ENCODE measurements around the gene PPFIBP1.

PPFIBP1 gene

DNA sequence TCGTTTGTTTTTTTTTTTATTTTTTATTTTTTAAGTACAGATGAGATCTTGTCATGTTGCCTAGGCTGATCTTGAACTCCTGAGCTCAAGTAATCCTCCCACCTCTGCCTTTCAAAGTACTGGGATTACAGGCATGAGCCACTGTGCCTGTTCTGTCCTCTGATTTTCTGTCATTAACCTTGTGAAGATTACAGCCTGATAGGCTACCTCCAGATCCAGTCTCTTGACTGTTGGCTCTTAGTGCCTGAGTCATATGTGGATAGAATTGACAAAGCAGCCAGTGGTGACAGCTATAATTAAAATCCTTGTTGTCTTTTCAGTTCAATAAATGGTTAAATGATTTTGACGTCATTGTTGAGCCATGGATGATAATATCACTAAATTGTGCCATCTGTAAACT lies 151.0 kb downstream of the PPFIBP1 start:
- DNase-seq (ENCODE audit: low read depth in 1 of 2, low spot score in 1 of 2): no peak
- Histone ChIP-seq H3K27me3 (ENCODE audit: insufficient read depth, poor library complexity, severe bottlenecking) (no peaks in the 10 kb centered on the region), H3K4me3 (replicated peaks; ENCODE audit: insufficient read depth, low read length) (no peak overlapping the region), H3K27ac (replicated peaks) (no peak overlapping the region)
- TF ChIP-seq CTCF (IDR thresholded peaks at IDR 0.05; ENCODE audit: insufficient read depth, low read length): no peak
- TF ChIP-seq GABPA (IDR thresholded peaks at IDR 0.05; ENCODE audit: low read depth): no peak
- TF ChIP-seq SPI1 (IDR thresholded peaks at IDR 0.05; ENCODE audit: borderline replicate concordance, low read depth): no peak
- TF ChIP-seq POLR2AphosphoS5 (IDR thresholded peaks at IDR 0.05; ENCODE audit: low read depth): no peak
- no peak for TF ChIP-seq REST (IDR thresholded peaks at IDR 0.05; ENCODE audit: insufficient replicate concordance, low read depth)

DNA sequence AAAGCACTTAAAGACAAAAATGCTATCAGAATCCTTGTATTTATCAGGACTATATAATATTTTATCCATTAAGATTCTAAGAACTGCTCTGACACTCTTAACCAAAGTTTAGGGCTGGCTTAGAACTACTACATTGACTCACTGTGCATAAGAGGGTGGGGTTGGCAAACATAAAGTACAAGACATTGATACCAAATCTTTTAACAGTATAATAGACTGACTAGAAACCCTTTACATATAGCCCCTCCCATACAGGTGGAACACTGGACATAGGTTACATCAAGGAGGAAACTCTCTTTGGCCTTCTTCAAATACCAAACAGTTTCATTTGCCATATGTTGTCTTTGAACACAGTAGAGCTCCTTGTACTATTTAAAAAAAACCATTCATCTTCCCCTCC lies 156.6 kb downstream of the PPFIBP1 start:
- DNase-seq (ENCODE audit: low read depth in 1 of 2, low spot score in 1 of 2): no peak
- Histone ChIP-seq H3K27me3 (ENCODE audit: insufficient read depth, poor library complexity, severe bottlenecking) (no peaks in the 10 kb centered on the region), H3K27ac (replicated peaks) (no peak overlapping the region), H3K4me3 (replicated peaks; ENCODE audit: insufficient read depth, low read length) (no peak overlapping the region)
- TF ChIP-seq POLR2AphosphoS5 (IDR thresholded peaks at IDR 0.05; ENCODE audit: low read depth) (no peak), REST (IDR thresholded peaks at IDR 0.05; ENCODE audit: insufficient replicate concordance, low read depth) (no peak), GABPA (IDR thresholded peaks at IDR 0.05; ENCODE audit: low read depth) (no peak), SPI1 (IDR thresholded peaks at IDR 0.05; ENCODE audit: borderline replicate concordance, low read depth) (no peak), CTCF (IDR thresholded peaks at IDR 0.05; ENCODE audit: insufficient read depth, low read length) (no peak)

GRCh38 chr12:27682534-27682933 lies 158.5 kb downstream of the PPFIBP1 start:
- H3K27ac ChIP-seq (replicated peaks): no peak overlapping the region
- no peak for DNase-seq (ENCODE audit: low read depth in 1 of 2, low spot score in 1 of 2)
- H3K4me3 ChIP-seq (replicated peaks; ENCODE audit: insufficient read depth, low read length): no peak overlapping the region
- no peak for TF ChIP-seq POLR2AphosphoS5 (IDR thresholded peaks at IDR 0.05; ENCODE audit: low read depth)
- no peak for TF ChIP-seq CTCF (IDR thresholded peaks at IDR 0.05; ENCODE audit: insufficient read depth, low read length)
- no peak for TF ChIP-seq REST (IDR thresholded peaks at IDR 0.05; ENCODE audit: insufficient replicate concordance, low read depth)
- no peak for TF ChIP-seq GABPA (IDR thresholded peaks at IDR 0.05; ENCODE audit: low read depth)
- TF ChIP-seq SPI1 (IDR thresholded peaks at IDR 0.05; ENCODE audit: borderline replicate concordance, low read depth): no peak
- no peaks in the 10 kb centered on the region for H3K27me3 ChIP-seq (ENCODE audit: insufficient read depth, poor library complexity, severe bottlenecking)
